Thyroid gland (tissue), 4 donors: Measurements from ENCODE around the gene ZNF622. TPM values are rescaled to one million over a fixed set of nuclear protein-coding genes. Genes with fewer than 3 reads are reported as not detected.

ENCODE experiments used
- DNase-seq, 2 donors: peaks; one replicate each; pipeline ENCODE4 v3.0.0-alpha.2; 2019
- H3K27ac ChIP-seq, 3 donors: fragments of 200-600 bp; sonication (generic); 1 replicate in 2 of 3; 2 replicates in 1 of 3; pipeline ENCODE4 v1.5.1; 2016 to 2019; ENCODE audit warnings: mild to moderate bottlenecking in 1 of 3, moderate library complexity in 1 of 3
- H3K27me3 ChIP-seq: fragments of 200-600 bp; sonication (generic); one replicate; pipeline ENCODE4 v1.5.1; 2019
- H3K36me3 ChIP-seq, 2 donors: fragments of 200-600 bp; sonication (generic); one replicate each; pipeline ENCODE4 v1.5.1; 2016 to 2019
- H3K4me1 ChIP-seq, 2 donors: fragments of 200-600 bp; sonication (generic); one replicate each; pipeline ENCODE4 v1.5.1; 2017 to 2019
- H3K4me3 ChIP-seq, 3 donors: fragments of 200-600 bp; sonication (generic); replicated peaks in 1 of 3; 1 replicate in 2 of 3; 2 replicates in 1 of 3; pipeline ENCODE4 v1.5.1; 2016; ENCODE audit warnings: mild to moderate bottlenecking in 1 of 3
- H3K9me3 ChIP-seq: fragments of 200-600 bp; sonication (generic); one replicate; pipeline ENCODE4 v1.5.1; 2017
- POLR2A ChIP-seq, 2 donors: fragments of 450-650 bp; IDR thresholded peaks; one replicate each; pipeline ENCODE4 v1.6.1; 2017; ENCODE audit warnings: antibody characterized with exemption in 2 of 2, mild to moderate bottlenecking in 2 of 2, moderate library complexity in 1 of 2
- WGBS, 2 donors: methylation state at CpG; one replicate each; pipeline ENCODE4 v1.1.5; 2017; 5-methylcytosine and 5-hydroxymethylcytosine counted together
- intact Hi-C: fragments of 100-400 bp; cut with DNase I; formaldehyde crosslinking; loops from one replicate; pipeline ENCODE4 v1.15.1; 2023
- total RNA-seq, 4 donors: library from RNA; depleted of rRNA; stranded (reverse); fragments of >200 nt; gene quantifications; one replicate each; pipeline ENCODE4 v1.2.3, GENCODE V29; 2016
- TF ChIP-seq, protein P1 (sequence below), 6 experiments: fragments of 200-600 bp in 3 of 6; fragments of 450-650 bp in 3 of 6; sonication (generic) in 3 of 6; IDR thresholded peaks; one replicate each; pipeline ENCODE4 v1.5.1; 2016 to 2019; ENCODE audit warnings: antibody characterized with exemption in 6 of 6, mild to moderate bottlenecking in 2 of 6, inconsistent platforms in 1 of 6, moderate library complexity in 1 of 6

The ZNF622 gene
- total RNA-seq, 4 donors from 2014 or later, result 24.3 to 30.9 (median 28.1) TPM

DNA sequence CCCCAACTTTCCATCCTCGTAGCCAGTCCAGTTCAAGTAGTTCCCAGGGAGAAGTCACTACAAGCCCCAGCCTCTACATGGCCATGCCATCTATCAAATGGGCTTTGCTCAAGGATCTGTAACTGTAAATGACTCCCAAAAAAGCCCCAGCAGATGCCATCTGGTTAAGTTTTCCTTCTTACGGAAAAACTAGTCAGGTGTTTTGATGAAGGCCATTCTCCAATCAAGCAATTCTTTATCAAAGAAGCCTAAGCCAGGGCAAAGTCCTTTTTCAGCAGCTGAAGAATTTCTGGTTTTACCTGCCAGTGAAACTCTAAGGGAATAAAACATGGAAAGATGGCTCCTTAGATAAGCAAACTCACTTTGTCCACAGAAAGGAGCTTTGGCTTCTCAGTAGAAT, 21.9 kb upstream of the ZNF622 start:
- H3K36me3 ChIP-seq, result no peaks in the 10 kb centered on the region
- no peak overlapping the region for H3K27ac ChIP-seq
- intact Hi-C loops, result no loop called here
- H3K4me1 ChIP-seq, result no peaks in the 10 kb centered on the region
- 89 to 90% methylated on average over 2 of the region's 2 CpGs for WGBS, 2 donors
- no peaks in the 10 kb centered on the region for H3K27me3 ChIP-seq
- no peak overlapping the region for H3K4me3 ChIP-seq
- TF ChIP-seq, protein P1, sequence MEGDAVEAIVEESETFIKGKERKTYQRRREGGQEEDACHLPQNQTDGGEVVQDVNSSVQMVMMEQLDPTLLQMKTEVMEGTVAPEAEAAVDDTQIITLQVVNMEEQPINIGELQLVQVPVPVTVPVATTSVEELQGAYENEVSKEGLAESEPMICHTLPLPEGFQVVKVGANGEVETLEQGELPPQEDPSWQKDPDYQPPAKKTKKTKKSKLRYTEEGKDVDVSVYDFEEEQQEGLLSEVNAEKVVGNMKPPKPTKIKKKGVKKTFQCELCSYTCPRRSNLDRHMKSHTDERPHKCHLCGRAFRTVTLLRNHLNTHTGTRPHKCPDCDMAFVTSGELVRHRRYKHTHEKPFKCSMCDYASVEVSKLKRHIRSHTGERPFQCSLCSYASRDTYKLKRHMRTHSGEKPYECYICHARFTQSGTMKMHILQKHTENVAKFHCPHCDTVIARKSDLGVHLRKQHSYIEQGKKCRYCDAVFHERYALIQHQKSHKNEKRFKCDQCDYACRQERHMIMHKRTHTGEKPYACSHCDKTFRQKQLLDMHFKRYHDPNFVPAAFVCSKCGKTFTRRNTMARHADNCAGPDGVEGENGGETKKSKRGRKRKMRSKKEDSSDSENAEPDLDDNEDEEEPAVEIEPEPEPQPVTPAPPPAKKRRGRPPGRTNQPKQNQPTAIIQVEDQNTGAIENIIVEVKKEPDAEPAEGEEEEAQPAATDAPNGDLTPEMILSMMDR (IDR thresholded peaks at IDR 0.05), result no peak
- no peak for TF ChIP-seq POLR2A (IDR thresholded peaks at IDR 0.05)
- H3K9me3 ChIP-seq, result no peaks in the 10 kb centered on the region
- no peak for DNase-seq

DNA sequence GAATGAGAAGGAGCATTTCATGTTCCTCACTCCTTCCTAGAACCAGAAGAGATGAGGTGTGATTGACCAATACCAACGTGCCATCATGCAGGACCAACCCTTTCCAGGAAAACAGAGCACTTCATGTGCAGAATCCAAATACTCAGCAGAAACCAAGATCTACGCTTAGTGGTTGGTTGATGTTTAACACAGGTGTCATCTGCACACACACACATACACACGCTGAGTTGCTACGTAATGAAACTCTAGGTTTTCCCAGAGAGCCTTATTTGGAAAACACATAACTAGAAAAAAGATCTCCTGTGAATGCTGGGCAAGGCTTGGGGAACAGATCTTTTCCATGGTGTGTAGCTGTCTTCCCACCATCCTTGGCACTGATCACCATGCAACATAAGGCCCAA, 21.1 kb upstream of the ZNF622 start:
- Histone ChIP-seq H3K4me3 (no peak overlapping the region), H3K4me1 (no peaks in the 10 kb centered on the region), H3K27ac (no peak overlapping the region), H3K9me3 (no peaks in the 10 kb centered on the region), H3K36me3 (no peaks in the 10 kb centered on the region), H3K27me3 (no peaks in the 10 kb centered on the region)
- DNase-seq, result no peak
- TF ChIP-seq POLR2A (IDR thresholded peaks at IDR 0.05), result no peak
- TF ChIP-seq, protein P1 (IDR thresholded peaks at IDR 0.05), result no peak
- intact Hi-C loops, result no loop called here
- WGBS, 2 donors, result 82 to 84% methylated on average over 4 of the region's 4 CpGs

DNA sequence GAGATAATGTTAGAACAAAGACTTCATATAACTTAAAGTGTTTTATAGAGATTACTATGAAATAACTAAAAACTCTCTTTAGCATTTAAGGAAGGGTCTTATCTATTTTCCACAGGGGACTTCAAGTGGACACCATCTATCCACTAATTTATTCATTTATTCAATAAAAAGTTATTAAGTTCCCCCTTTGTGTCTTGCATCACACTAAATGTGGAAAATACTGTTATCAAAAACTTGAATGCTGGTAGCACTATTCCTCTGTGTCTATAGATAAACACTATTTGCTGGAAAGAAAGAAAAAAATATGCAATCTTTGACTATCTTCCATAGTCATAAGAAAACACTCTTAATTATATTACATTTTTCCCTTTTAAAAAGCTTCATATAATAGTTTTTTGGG, 20.1 kb upstream of the ZNF622 start:
- Histone ChIP-seq H3K4me1 (no peaks in the 10 kb centered on the region), H3K27me3 (no peaks in the 10 kb centered on the region), H3K4me3 (no peak overlapping the region), H3K36me3 (no peaks in the 10 kb centered on the region), H3K9me3 (no peaks in the 10 kb centered on the region), H3K27ac (no peak overlapping the region)
- intact Hi-C loops, result no loop called here
- TF ChIP-seq, protein P1 (IDR thresholded peaks at IDR 0.05), result no peak
- TF ChIP-seq POLR2A (IDR thresholded peaks at IDR 0.05), result no peak
- no peak for DNase-seq

DNA sequence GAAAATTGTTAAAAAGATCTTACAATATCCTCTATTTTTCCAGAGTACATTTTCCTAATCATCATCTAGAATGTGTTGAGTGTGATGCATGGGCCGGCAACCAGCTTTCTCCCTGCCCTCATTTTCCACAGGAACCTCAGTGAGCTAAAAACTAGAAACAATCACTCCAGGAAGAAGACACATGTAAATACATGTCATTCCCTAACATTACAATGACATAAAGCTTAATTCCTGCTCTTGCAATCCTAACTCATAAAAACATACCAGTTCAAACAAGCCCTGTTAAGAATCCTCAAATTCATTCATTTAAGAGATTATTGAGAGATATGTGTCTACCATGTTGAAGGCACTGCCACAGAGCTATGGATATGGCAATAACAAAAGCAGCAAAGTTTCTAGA, 18.5 kb upstream of the ZNF622 start:
- H3K27ac ChIP-seq, result no peak overlapping the region
- H3K9me3 ChIP-seq, result no peaks in the 10 kb centered on the region
- H3K36me3 ChIP-seq, result no peaks in the 10 kb centered on the region
- DNase-seq, result no peak
- no peaks in the 10 kb centered on the region for H3K27me3 ChIP-seq
- WGBS, 2 donors, result 86 to 94% methylated on average over 1 of the region's 1 CpG
- no peaks in the 10 kb centered on the region for H3K4me1 ChIP-seq
- intact Hi-C loops, result no loop called here
- H3K4me3 ChIP-seq, result no peak overlapping the region
- TF ChIP-seq, protein P1 (IDR thresholded peaks at IDR 0.05), result no peak
- TF ChIP-seq POLR2A (IDR thresholded peaks at IDR 0.05), result no peak

DNA sequence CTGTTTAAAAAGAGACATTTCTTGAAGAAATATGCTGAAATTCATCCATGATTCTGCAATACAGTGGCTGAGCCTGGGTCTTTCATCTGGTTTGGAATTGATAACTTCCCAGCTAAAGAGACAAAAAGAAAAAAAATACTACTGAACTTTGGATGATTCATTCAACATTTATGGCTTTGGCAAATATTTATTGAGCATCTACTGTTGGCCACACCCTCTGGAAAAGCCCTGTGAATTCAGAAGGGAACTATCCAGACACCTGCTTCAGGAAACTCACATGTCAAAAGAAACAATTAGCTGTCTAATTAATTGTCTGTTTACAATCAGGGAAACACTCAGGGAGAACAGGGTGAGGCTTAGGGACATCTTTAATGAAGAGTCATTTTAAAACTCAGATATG, 17.8 kb upstream of the ZNF622 start:
- no peaks in the 10 kb centered on the region for H3K4me1 ChIP-seq
- no peaks in the 10 kb centered on the region for H3K27me3 ChIP-seq
- no peak overlapping the region for H3K27ac ChIP-seq
- TF ChIP-seq POLR2A (IDR thresholded peaks at IDR 0.05), result no peak
- TF ChIP-seq, protein P1 (IDR thresholded peaks at IDR 0.05), result no peak
- intact Hi-C loops, result no loop called here
- no peak overlapping the region for H3K4me3 ChIP-seq
- no peak for DNase-seq
- no peaks in the 10 kb centered on the region for H3K9me3 ChIP-seq
- H3K36me3 ChIP-seq, result no peaks in the 10 kb centered on the region
